HCT116 (cell line): Measurements from ENCODE around the gene IDS. TPM values are rescaled to one million over a fixed set of nuclear protein-coding genes. Genes with fewer than 3 reads are reported as not detected.

Experiments used
- ATAC-seq: fragments of 200-7000 bp; cut with Tn5 transposase; 2 replicates; pipeline ENCODE4 v1.9.1; 2020; ENCODE audit warnings: mild to moderate bottlenecking, moderate library complexity
- BruUV-seq: library from RNA; stranded (reverse); fragments of 400-500 nt; replicated peaks from 2 replicates; lab custom pipeline; 2021; lab: Mats Ljungman, UMichigan
- CTCF ChIA-PET: fragments of 300-600 bp; sonication (Branson Sonifier 250); formaldehyde crosslinking; loops from one replicate; lab custom pipeline; 2021; ENCODE audit warnings: antibody characterized with exemption; lab: Charles Lee
- POLR2A ChIA-PET: fragments of 300-600, 350-600 bp; sonication (Branson Sonifier 250); formaldehyde crosslinking; loops from one replicate; lab custom pipeline; 2021; ENCODE audit warnings: antibody characterized with exemption; lab: Charles Lee
- RAD21 ChIA-PET, 2 experiments: fragments of 300-600 bp; sonication (Branson Sonifier 250); formaldehyde crosslinking; loops; one replicate each; lab custom pipeline; 2023; ENCODE audit warnings: low total read pairs in 2 of 2; ENCODE audit not compliant: uncharacterized antibody in 2 of 2, unreplicated experiment in 2 of 2, low non-redundant PET in 1 of 2; lab: Charles Lee
- DNase-seq: peaks from one replicate; pipeline ENCODE4 v3.0.0-alpha.2; 2010; ENCODE audit warnings: low read depth, low spot score
- H2AFZ ChIP-seq: fragments of 200-600 bp; shearing (Covaris generic), sonication (generic); 2 replicates; pipeline ENCODE4 v1.6.1; 2017; ENCODE audit warnings: low read depth, mixed run types, mixed read lengths, antibody characterized with exemption, low read length; ENCODE audit not compliant: poor library complexity, severe bottlenecking
- H3K27ac ChIP-seq: 2 replicates; pipeline ENCODE4 v1.5.1; 2012; ENCODE audit warnings: low read depth, low read length
- H3K27me3 ChIP-seq: fragments of 200-600 bp; sonication (generic); 2 replicates; pipeline ENCODE4 v1.6.1; 2016; ENCODE audit warnings: mixed run types, low read length, mixed read lengths; ENCODE audit not compliant: insufficient read depth
- H3K36me3 ChIP-seq, 2 experiments: fragments of 200-500 bp in 1 of 2; fragments of 200-600 bp in 1 of 2; sonication (Bioruptor generic) in 1 of 2; sonication (generic) in 1 of 2; 2 replicates each; pipeline versions ENCODE4 v1.5.1 to v1.6.1; 2014 to 2016; ENCODE audit warnings: low read length in 2 of 2, inconsistent platforms in 1 of 2, mixed read lengths in 1 of 2, mixed run types in 1 of 2; ENCODE audit not compliant: insufficient read depth in 2 of 2, control insufficient read depth in 1 of 2
- H3K4me1 ChIP-seq, 2 experiments: fragments of 200-600 bp in 1 of 2; sonication (generic) in 1 of 2; 2 replicates each; pipeline versions ENCODE4 v1.5.1 to v1.6.1; 2012 to 2017; ENCODE audit warnings: low read length in 2 of 2, inconsistent platforms in 1 of 2, mild to moderate bottlenecking in 1 of 2, mixed read lengths in 1 of 2, mixed run types in 1 of 2, moderate library complexity in 1 of 2; ENCODE audit not compliant: insufficient read depth in 2 of 2, control insufficient read depth in 1 of 2
- H3K4me2 ChIP-seq: fragments of 200-600 bp; sonication (generic); 2 replicates; pipeline ENCODE4 v1.6.1; 2017; ENCODE audit warnings: mixed run types, low read length, mixed read lengths
- H3K4me3 ChIP-seq, 2 experiments: fragments of 200-600 bp in 1 of 2; sonication (generic) in 1 of 2; replicated peaks in 1 of 2; 2 replicates each; pipeline ENCODE4 v1.5.1; 2011 to 2016; ENCODE audit warnings: low read length in 2 of 2, control low read depth in 1 of 2, low read depth in 1 of 2, mild to moderate bottlenecking in 1 of 2, mixed read lengths in 1 of 2, mixed run types in 1 of 2
- H3K79me2 ChIP-seq: fragments of 200-600 bp; sonication (generic); 2 replicates; pipeline ENCODE4 v1.6.1; 2017; ENCODE audit warnings: mild to moderate bottlenecking, mixed run types, low read length, moderate library complexity, mixed read lengths; ENCODE audit not compliant: insufficient read depth
- H3K9ac ChIP-seq: fragments of 200-600 bp; sonication (generic); 2 replicates; pipeline ENCODE4 v1.6.1; 2016; ENCODE audit warnings: low read length, mixed read lengths
- H3K9me2 ChIP-seq: fragments of 200-600 bp; sonication (generic), shearing (Covaris generic); 2 replicates; pipeline ENCODE4 v1.6.1; 2017; ENCODE audit warnings: mixed run types, mild to moderate bottlenecking, moderate library complexity; ENCODE audit not compliant: insufficient read depth
- H3K9me3 ChIP-seq, 2 experiments: fragments of 200-500 bp in 1 of 2; fragments of 200-600 bp in 1 of 2; sonication (Bioruptor generic) in 1 of 2; sonication (generic) in 1 of 2; 2 replicates each; pipeline ENCODE4 v1.6.1; 2014 to 2017; ENCODE audit warnings: low read length in 2 of 2, mixed read lengths in 2 of 2, inconsistent platforms in 1 of 2, low read depth in 1 of 2, mild to moderate bottlenecking in 1 of 2, mixed run types in 1 of 2, moderate library complexity in 1 of 2; ENCODE audit not compliant: control insufficient read depth in 1 of 2, insufficient read depth in 1 of 2
- H4K20me1 ChIP-seq: fragments of 200-600 bp; sonication (generic), shearing (Covaris generic); 2 replicates; pipeline ENCODE4 v1.6.1; 2017; ENCODE audit warnings: mixed run types, mild to moderate bottlenecking, moderate library complexity; ENCODE audit not compliant: insufficient read depth
- CBX3 ChIP-seq: IDR thresholded peaks from 2 replicates; pipeline ENCODE4 v1.6.1; 2012; ENCODE audit warnings: low read depth
- CEBPB ChIP-seq: IDR thresholded peaks from 2 replicates; pipeline ENCODE4 v1.6.1; 2012; ENCODE audit warnings: low read depth
- ELF1 ChIP-seq: IDR thresholded peaks from 2 replicates; pipeline ENCODE4 v1.6.1; 2012; ENCODE audit warnings: low read depth, borderline replicate concordance
- EZH2 ChIP-seq: fragments of 200-600 bp; sonication (generic); IDR thresholded peaks from 2 replicates; pipeline ENCODE4 v1.6.1; 2017; ENCODE audit warnings: antibody characterized with exemption, mixed run types
- FOSL1 ChIP-seq: IDR thresholded peaks from 2 replicates; pipeline ENCODE4 v1.6.1; 2012; ENCODE audit warnings: low read depth
- POLR2A ChIP-seq: IDR thresholded peaks from 2 replicates; pipeline ENCODE4 v1.7.0; 2011; ENCODE audit warnings: borderline replicate concordance; ENCODE audit not compliant: insufficient read depth, insufficient read length; ENCODE audit errors: extremely low read depth
- POLR2AphosphoS5 ChIP-seq: IDR thresholded peaks from 2 replicates; pipeline ENCODE4 v1.6.1; 2011; ENCODE audit warnings: mild to moderate bottlenecking, low read depth, low read length, moderate library complexity
- SP1 ChIP-seq: IDR thresholded peaks from 2 replicates; pipeline ENCODE4 v1.6.1; 2012; ENCODE audit warnings: low read depth
- SRF ChIP-seq: IDR thresholded peaks from 2 replicates; pipeline ENCODE4 v1.6.1; 2012; ENCODE audit warnings: low read depth
- YY1 ChIP-seq: IDR thresholded peaks from 2 replicates; pipeline ENCODE4 v1.6.1; 2011; ENCODE audit warnings: low read length, low read depth, moderate library complexity, mild to moderate bottlenecking; ENCODE audit not compliant: insufficient replicate concordance; ENCODE audit errors: extremely low read depth
- ZFX ChIP-seq: fragments of 450-650 bp; IDR thresholded peaks from 2 replicates; pipeline ENCODE4 v1.6.1; 2017
- ZNF274 ChIP-seq: fragments of 200-500 bp; sonication (Bioruptor generic); IDR thresholded peaks from 2 replicates; pipeline ENCODE4 v1.6.1; 2014; ENCODE audit warnings: mild to moderate bottlenecking, low read depth, low read length, inconsistent platforms
- intact Hi-C: fragments of 100-400 bp; cut with micrococcal nuclease; formaldehyde crosslinking; loops from 2 replicates; pipeline ENCODE4 v1.10.0; 2022
- total RNA-seq: library from RNA; stranded (reverse); gene quantifications from one replicate; pipeline ENCODE4 v1.2.1, GENCODE V29; 2021; ENCODE audit not compliant: unreplicated experiment
- TF ChIP-seq, protein P1 (sequence below): IDR thresholded peaks from 2 replicates; pipeline ENCODE4 v1.6.1; 2012; ENCODE audit warnings: low read depth
- TF ChIP-seq, protein P2 (sequence below): IDR thresholded peaks from 2 replicates; pipeline ENCODE4 v1.6.1; 2012
- TF ChIP-seq, protein P3 (sequence below): IDR thresholded peaks from 2 replicates; pipeline ENCODE4 v1.6.1; 2011; ENCODE audit warnings: mild to moderate bottlenecking, low read length, moderate library complexity; ENCODE audit not compliant: insufficient replicate concordance; ENCODE audit errors: extremely low read depth
- TF ChIP-seq, protein P4 (sequence below), 3 experiments: fragments of 200-600 bp in 1 of 3; sonication (generic) in 1 of 3; IDR thresholded peaks in 2 of 3; conservative IDR thresholded peaks in 1 of 3; 2 replicates each; pipeline ENCODE4 v1.5.1; 2012 to 2017; ENCODE audit warnings: low read depth in 2 of 3, low read length in 2 of 3, antibody characterized with exemption in 1 of 3, borderline replicate concordance in 1 of 3, control low read depth in 1 of 3, mild to moderate bottlenecking in 1 of 3, mixed read lengths in 1 of 3, mixed run types in 1 of 3, moderate library complexity in 1 of 3; ENCODE audit not compliant: insufficient read depth in 1 of 3

The IDS gene
- total RNA-seq, 1 experiment from 2014 or later: 42.0 TPM

DNA sequence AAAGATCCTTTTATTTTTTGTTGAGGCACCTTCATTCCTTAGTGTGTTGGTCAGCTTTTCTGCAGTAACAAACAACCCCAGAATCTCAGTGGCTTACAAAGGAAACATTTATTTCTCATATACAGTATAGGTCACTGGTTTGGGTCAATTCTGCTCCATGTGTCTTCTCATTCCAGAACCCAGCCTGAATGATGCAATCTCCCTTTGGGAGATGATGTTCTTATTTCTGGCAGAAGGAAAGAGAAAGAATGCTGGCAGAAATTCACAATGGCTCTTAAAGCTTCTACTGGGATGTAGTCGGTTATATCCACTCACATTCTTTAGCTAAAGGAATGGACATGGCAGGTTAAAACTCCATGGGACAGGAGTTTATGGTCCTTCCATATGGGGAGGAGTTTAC, 42.3 kb downstream of the IDS start (continued):
- TF ChIP-seq, protein P1, sequence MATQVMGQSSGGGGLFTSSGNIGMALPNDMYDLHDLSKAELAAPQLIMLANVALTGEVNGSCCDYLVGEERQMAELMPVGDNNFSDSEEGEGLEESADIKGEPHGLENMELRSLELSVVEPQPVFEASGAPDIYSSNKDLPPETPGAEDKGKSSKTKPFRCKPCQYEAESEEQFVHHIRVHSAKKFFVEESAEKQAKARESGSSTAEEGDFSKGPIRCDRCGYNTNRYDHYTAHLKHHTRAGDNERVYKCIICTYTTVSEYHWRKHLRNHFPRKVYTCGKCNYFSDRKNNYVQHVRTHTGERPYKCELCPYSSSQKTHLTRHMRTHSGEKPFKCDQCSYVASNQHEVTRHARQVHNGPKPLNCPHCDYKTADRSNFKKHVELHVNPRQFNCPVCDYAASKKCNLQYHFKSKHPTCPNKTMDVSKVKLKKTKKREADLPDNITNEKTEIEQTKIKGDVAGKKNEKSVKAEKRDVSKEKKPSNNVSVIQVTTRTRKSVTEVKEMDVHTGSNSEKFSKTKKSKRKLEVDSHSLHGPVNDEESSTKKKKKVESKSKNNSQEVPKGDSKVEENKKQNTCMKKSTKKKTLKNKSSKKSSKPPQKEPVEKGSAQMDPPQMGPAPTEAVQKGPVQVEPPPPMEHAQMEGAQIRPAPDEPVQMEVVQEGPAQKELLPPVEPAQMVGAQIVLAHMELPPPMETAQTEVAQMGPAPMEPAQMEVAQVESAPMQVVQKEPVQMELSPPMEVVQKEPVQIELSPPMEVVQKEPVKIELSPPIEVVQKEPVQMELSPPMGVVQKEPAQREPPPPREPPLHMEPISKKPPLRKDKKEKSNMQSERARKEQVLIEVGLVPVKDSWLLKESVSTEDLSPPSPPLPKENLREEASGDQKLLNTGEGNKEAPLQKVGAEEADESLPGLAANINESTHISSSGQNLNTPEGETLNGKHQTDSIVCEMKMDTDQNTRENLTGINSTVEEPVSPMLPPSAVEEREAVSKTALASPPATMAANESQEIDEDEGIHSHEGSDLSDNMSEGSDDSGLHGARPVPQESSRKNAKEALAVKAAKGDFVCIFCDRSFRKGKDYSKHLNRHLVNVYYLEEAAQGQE: no peak

DNA sequence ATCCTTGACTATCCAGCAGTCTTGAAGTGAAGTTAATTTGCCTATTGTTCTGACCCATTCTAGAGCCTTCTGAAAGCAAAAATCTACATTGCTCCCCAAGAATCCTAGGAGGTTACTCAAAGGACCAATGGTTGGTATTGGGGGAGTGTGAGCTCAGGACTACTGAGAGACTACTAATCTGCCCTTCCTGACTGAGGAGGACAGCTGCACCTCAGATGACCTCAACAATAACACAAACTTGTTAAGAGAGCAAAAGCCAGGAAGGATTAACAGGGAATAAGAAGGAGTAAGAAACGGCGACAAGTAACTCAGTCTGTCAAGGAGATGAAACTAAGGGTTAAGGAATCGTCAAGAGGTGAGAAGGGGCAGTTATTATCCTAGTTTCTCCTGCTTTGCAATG, 43.4 kb downstream of the IDS start:
- Histone ChIP-seq H2AFZ (no peak overlapping the region), H4K20me1 (no peaks in the 10 kb centered on the region), H3K4me3 (no peak overlapping the region), H3K36me3 (no peaks in the 10 kb centered on the region), H3K27ac (no peak overlapping the region), H3K9me3 (no peaks in the 10 kb centered on the region), H3K9ac (no peak overlapping the region), H3K27me3 (0 out of 2 replicates have a peak, but pooled peaks cover 8% of the 10 kb centered on the region), H3K79me2 (no peaks in the 10 kb centered on the region), H3K4me2 (no peak overlapping the region), H3K9me2 (no peaks in the 10 kb centered on the region), H3K4me1 (no peaks in the 10 kb centered on the region)
- ChIA-PET POLR2A (no interaction called here), CTCF (no interaction called here), RAD21 (no interaction called here)
- DNase-seq: no peak
- no peak for ATAC-seq
- BruUV-seq: no TSS peak
- intact Hi-C loops: no loop called here
- TF ChIP-seq FOSL1 (no peak), ZNF274 (no peak), YY1 (no peak), POLR2A (no peak), ZFX (no peak), ELF1 (no peak), CEBPB (no peak), SRF (no peak), EZH2 (no peak), POLR2AphosphoS5 (no peak), SP1 (no peak), CBX3 (no peak)
- TF ChIP-seq, protein P2, sequence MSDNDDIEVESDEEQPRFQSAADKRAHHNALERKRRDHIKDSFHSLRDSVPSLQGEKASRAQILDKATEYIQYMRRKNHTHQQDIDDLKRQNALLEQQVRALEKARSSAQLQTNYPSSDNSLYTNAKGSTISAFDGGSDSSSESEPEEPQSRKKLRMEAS: no peak
- TF ChIP-seq, protein P3, sequence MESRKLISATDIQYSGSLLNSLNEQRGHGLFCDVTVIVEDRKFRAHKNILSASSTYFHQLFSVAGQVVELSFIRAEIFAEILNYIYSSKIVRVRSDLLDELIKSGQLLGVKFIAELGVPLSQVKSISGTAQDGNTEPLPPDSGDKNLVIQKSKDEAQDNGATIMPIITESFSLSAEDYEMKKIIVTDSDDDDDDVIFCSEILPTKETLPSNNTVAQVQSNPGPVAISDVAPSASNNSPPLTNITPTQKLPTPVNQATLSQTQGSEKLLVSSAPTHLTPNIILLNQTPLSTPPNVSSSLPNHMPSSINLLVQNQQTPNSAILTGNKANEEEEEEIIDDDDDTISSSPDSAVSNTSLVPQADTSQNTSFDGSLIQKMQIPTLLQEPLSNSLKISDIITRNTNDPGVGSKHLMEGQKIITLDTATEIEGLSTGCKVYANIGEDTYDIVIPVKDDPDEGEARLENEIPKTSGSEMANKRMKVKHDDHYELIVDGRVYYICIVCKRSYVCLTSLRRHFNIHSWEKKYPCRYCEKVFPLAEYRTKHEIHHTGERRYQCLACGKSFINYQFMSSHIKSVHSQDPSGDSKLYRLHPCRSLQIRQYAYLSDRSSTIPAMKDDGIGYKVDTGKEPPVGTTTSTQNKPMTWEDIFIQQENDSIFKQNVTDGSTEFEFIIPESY: no peak
- TF ChIP-seq, protein P4, sequence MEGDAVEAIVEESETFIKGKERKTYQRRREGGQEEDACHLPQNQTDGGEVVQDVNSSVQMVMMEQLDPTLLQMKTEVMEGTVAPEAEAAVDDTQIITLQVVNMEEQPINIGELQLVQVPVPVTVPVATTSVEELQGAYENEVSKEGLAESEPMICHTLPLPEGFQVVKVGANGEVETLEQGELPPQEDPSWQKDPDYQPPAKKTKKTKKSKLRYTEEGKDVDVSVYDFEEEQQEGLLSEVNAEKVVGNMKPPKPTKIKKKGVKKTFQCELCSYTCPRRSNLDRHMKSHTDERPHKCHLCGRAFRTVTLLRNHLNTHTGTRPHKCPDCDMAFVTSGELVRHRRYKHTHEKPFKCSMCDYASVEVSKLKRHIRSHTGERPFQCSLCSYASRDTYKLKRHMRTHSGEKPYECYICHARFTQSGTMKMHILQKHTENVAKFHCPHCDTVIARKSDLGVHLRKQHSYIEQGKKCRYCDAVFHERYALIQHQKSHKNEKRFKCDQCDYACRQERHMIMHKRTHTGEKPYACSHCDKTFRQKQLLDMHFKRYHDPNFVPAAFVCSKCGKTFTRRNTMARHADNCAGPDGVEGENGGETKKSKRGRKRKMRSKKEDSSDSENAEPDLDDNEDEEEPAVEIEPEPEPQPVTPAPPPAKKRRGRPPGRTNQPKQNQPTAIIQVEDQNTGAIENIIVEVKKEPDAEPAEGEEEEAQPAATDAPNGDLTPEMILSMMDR (IDR thresholded peaks at IDR 0.05 in 2 of 3, conservative IDR thresholded peaks at IDR 0.05 in 1 of 3; ENCODE audit: borderline replicate concordance in 1 of 3, insufficient read depth in 1 of 3, low read depth in 2 of 3, low read length in 2 of 3): no peak
